Astrocyte (in vitro differentiated cells and primary cell): Measurements from ENCODE around the gene LACTB. TPM values are rescaled to one million over a fixed set of nuclear protein-coding genes. Genes with fewer than 3 reads are reported as not detected.

Source experiments
- DNase-seq: peaks from one replicate; pipeline ENCODE4 v3.0.0-alpha.2; 2010; ENCODE audit warnings: low read depth
- FAIRE-seq: peaks from 2 replicates; lab custom pipeline; 2011; peaks lifted over from hg19 to GRCh38; lab: Jason Lieb, UNC
- H2AFZ ChIP-seq: 2 replicates; pipeline ENCODE4 v1.6.0; 2012; ENCODE audit warnings: low read depth, low read length, inconsistent platforms
- H3K27ac ChIP-seq: 2 replicates; pipeline ENCODE4 v1.5.1; 2011; ENCODE audit warnings: low read depth, low read length, inconsistent platforms
- H3K27me3 ChIP-seq: 2 replicates; pipeline ENCODE4 v1.6.0; 2011; ENCODE audit warnings: low read length, inconsistent platforms; ENCODE audit not compliant: insufficient read depth
- H3K36me3 ChIP-seq: 2 replicates; pipeline ENCODE4 v1.5.1; 2011; ENCODE audit warnings: low read length, inconsistent platforms; ENCODE audit not compliant: insufficient read depth
- H3K4me1 ChIP-seq: 2 replicates; pipeline ENCODE4 v1.5.1; 2011; ENCODE audit warnings: low read length, inconsistent platforms; ENCODE audit not compliant: insufficient read depth
- H3K4me2 ChIP-seq: 2 replicates; pipeline ENCODE4 v1.6.0; 2012; ENCODE audit warnings: low read length, inconsistent platforms
- H3K4me3 ChIP-seq: 2 replicates; pipeline ENCODE4 v1.5.1; 2011; ENCODE audit warnings: low read depth, mild to moderate bottlenecking, low read length, inconsistent platforms; ENCODE audit not compliant: insufficient read depth
- H3K79me2 ChIP-seq: 2 replicates; pipeline ENCODE4 v1.6.0; 2012; ENCODE audit warnings: mild to moderate bottlenecking, low read length, inconsistent platforms; ENCODE audit not compliant: insufficient read depth
- H3K9ac ChIP-seq: 2 replicates; pipeline ENCODE4 v1.6.0; 2012; ENCODE audit warnings: mild to moderate bottlenecking, low read length, inconsistent platforms
- H3K9me3 ChIP-seq: 2 replicates; pipeline ENCODE4 v1.5.1; 2012; ENCODE audit warnings: low read depth, mild to moderate bottlenecking, low read length, inconsistent platforms; ENCODE audit not compliant: insufficient read depth
- H4K20me1 ChIP-seq: 2 replicates; pipeline ENCODE4 v1.6.0; 2012; ENCODE audit warnings: low read length, inconsistent platforms; ENCODE audit not compliant: insufficient read depth
- H3K27ac Mint-ChIP-seq: one replicate; pipeline ENCODE4 v1.8.0; 2021; ENCODE audit warnings: mild to moderate bottlenecking, mixed read lengths; ENCODE audit not compliant: unreplicated experiment
- H3K27me3 Mint-ChIP-seq: one replicate; pipeline ENCODE4 v1.8.0; 2021; ENCODE audit warnings: low read depth, mixed read lengths; ENCODE audit not compliant: unreplicated experiment
- H3K36me3 Mint-ChIP-seq: one replicate; pipeline ENCODE4 v1.8.0; 2021; ENCODE audit warnings: low read depth, mixed read lengths; ENCODE audit not compliant: unreplicated experiment
- H3K4me1 Mint-ChIP-seq: one replicate; pipeline ENCODE4 v1.8.0; 2021; ENCODE audit warnings: low read depth, mixed read lengths; ENCODE audit not compliant: unreplicated experiment
- H3K4me3 Mint-ChIP-seq: one replicate; pipeline ENCODE4 v1.8.0; 2021; ENCODE audit warnings: mild to moderate bottlenecking, moderate library complexity, mixed read lengths; ENCODE audit not compliant: unreplicated experiment
- H3K9me3 Mint-ChIP-seq: one replicate; pipeline ENCODE4 v1.8.0; 2021; ENCODE audit warnings: mild to moderate bottlenecking, mixed read lengths; ENCODE audit not compliant: unreplicated experiment
- CTCF ChIP-seq: IDR thresholded peaks from 2 replicates; pipeline ENCODE4 v1.5.1; 2011; ENCODE audit warnings: low read depth, mild to moderate bottlenecking, inconsistent platforms, low read length, moderate library complexity; ENCODE audit not compliant: insufficient read depth
- EZH2 ChIP-seq: IDR thresholded peaks from 2 replicates; pipeline ENCODE4 v1.6.1; 2012; ENCODE audit warnings: mild to moderate bottlenecking, low read length, inconsistent platforms; ENCODE audit not compliant: insufficient read depth
- total RNA-seq: library from RNA; stranded (reverse); gene quantifications from 2 replicates; pipeline ENCODE4 v1.2.1, GENCODE V29; 2021

LACTB gene
- total RNA-seq, 1 donor from 2014 or later = 29.8 TPM

- no peaks in the 10 kb centered on the region for H3K9me3 ChIP-seq
- H3K4me1 Mint-ChIP-seq = peaks cover 8% of the 10 kb centered on the region
- H3K27me3 Mint-ChIP-seq = no peaks in the 10 kb centered on the region
- H3K4me2 ChIP-seq = no peak overlapping the region
- FAIRE-seq = no peak
- H3K9ac ChIP-seq = no peak overlapping the region
- peaks cover 3% of the 10 kb centered on the region for H3K36me3 Mint-ChIP-seq
- peaks cover 24% of the 10 kb centered on the region for H3K79me2 ChIP-seq
- H4K20me1 ChIP-seq = no peaks in the 10 kb centered on the region
- H3K4me3 Mint-ChIP-seq = no peak overlapping the region
- no peak for TF ChIP-seq CTCF
- no peak for TF ChIP-seq EZH2
- peaks cover 12% of the 10 kb centered on the region for H3K36me3 ChIP-seq
- DNase-seq = no peak
- H3K4me1 ChIP-seq = peaks cover 4% of the 10 kb centered on the region
- H3K9me3 Mint-ChIP-seq = peaks cover 10% of the 10 kb centered on the region
- no peak overlapping the region for H3K27ac Mint-ChIP-seq
- H2AFZ ChIP-seq = no peak overlapping the region
- H3K4me3 ChIP-seq = no peak overlapping the region
- no peaks in the 10 kb centered on the region for H3K27me3 ChIP-seq
- no peak overlapping the region for H3K27ac ChIP-seq
Measured at GRCh38 chr15:63124506-63124905, 2.8 kb downstream of the LACTB start.

- Histone ChIP-seq H4K20me1 (no peaks in the 10 kb centered on the region), H3K27me3 (no peaks in the 10 kb centered on the region), H3K36me3 (peaks cover 15% of the 10 kb centered on the region), H3K9ac (no peak overlapping the region), H3K4me1 (no peaks in the 10 kb centered on the region), H3K9me3 (no peaks in the 10 kb centered on the region), H3K4me3 (no peak overlapping the region), H2AFZ (no peak overlapping the region), H3K4me2 (no peak overlapping the region), H3K79me2 (peaks cover 24% of the 10 kb centered on the region), H3K27ac (no peak overlapping the region)
- H3K27me3 Mint-ChIP-seq = no peaks in the 10 kb centered on the region
- peaks cover 4% of the 10 kb centered on the region for H3K4me1 Mint-ChIP-seq
- H3K4me3 Mint-ChIP-seq = no peak overlapping the region
- TF ChIP-seq EZH2 = no peak
- FAIRE-seq = no peak
- DNase-seq = no peak
- H3K27ac Mint-ChIP-seq = no peak overlapping the region
- no peaks in the 10 kb centered on the region for H3K9me3 Mint-ChIP-seq
- H3K36me3 Mint-ChIP-seq = peaks cover 3% of the 10 kb centered on the region
Measured at GRCh38 chr15:63126726-63127125, 5.1 kb downstream of the LACTB start.

GRCh38 chr15:63133786-63134185 lies 12.1 kb downstream of the LACTB start:
- Mint-ChIP-seq H3K4me1 (no peaks in the 10 kb centered on the region), H3K9me3 (no peaks in the 10 kb centered on the region), H3K27ac (no peak overlapping the region), H3K36me3 (peaks cover 3% of the 10 kb centered on the region), H3K4me3 (no peak overlapping the region), H3K27me3 (no peaks in the 10 kb centered on the region)
- Histone ChIP-seq H3K4me2 (peak overlapping the region; percentile 31), H3K27ac (peak overlapping the region; percentile 47), H3K4me1 (peaks cover 22% of the 10 kb centered on the region), H2AFZ (no peak overlapping the region), H3K9me3 (no peaks in the 10 kb centered on the region), H3K79me2 (no peaks in the 10 kb centered on the region), H3K36me3 (peaks cover 6% of the 10 kb centered on the region), H3K9ac (no peak overlapping the region), H3K4me3 (no peak overlapping the region), H3K27me3 (no peaks in the 10 kb centered on the region), H4K20me1 (no peaks in the 10 kb centered on the region)
- no peak for FAIRE-seq
- DNase-seq = peak; percentile 66
- TF ChIP-seq CTCF (no peak), EZH2 (no peak)
